GM12875 (cell line): ENCODE measurements around the gene TNK1.

Source experiments
- H3K4me3 ChIP-seq: one replicate; pipeline ENCODE4 v1.5.1; 2011; ENCODE audit warnings: low read depth, low read length, control low read depth
- CTCF ChIP-seq: IDR thresholded peaks from 2 replicates; pipeline ENCODE4 v1.5.1; 2011; ENCODE audit warnings: low read depth, mild to moderate bottlenecking, control low read depth, inconsistent platforms, low read length, moderate library complexity, borderline replicate concordance; ENCODE audit not compliant: insufficient read depth

TNK1 gene

GRCh38 chr17:7416323-7416722 lies 35.4 kb downstream of the TNK1 start:
- TF ChIP-seq CTCF: 0 out of 2 replicates have a peak, but pooled peaks have one; percentile 18
- H3K4me3 ChIP-seq: no peak overlapping the region

GRCh38 chr17:7417056-7417655 lies 36.3 kb downstream of the TNK1 start:
- TF ChIP-seq CTCF: no peak
- H3K4me3 ChIP-seq: no peak overlapping the region

GRCh38 chr17:7418472-7419152 lies 37.7 kb downstream of the TNK1 start:
- TF ChIP-seq CTCF: no peak
- no peak overlapping the region for H3K4me3 ChIP-seq

GRCh38 chr17:7419819-7420610 lies 39.1 kb downstream of the TNK1 start, which contains the start of gene SPEM1:
Gene SPEM1 (plus strand): TSS chr17:7420324. CDS start chr17:7420385, 61 bp downstream.
- no peak within 1 kb of the TSS for H3K4me3 ChIP-seq
- TF ChIP-seq CTCF: no peak

GRCh38 chr17:7421186-7421585 lies 40.3 kb downstream of the TNK1 start:
- no peak for TF ChIP-seq CTCF

GRCh38 chr17:7423679-7424078 lies 42.8 kb downstream of the TNK1 start:
- no peak for TF ChIP-seq CTCF

More at GRCh38 chr17:7421186-7421585, 40.3 kb downstream of the TNK1 start:
- no peak overlapping the region for H3K4me3 ChIP-seq

More at GRCh38 chr17:7423679-7424078, 42.8 kb downstream of the TNK1 start:
- no peak overlapping the region for H3K4me3 ChIP-seq
